Prostate gland (tissue), 2 donors: ENCODE results near the gene P2RY8.
"Not testable (repeated sequence)": the region's sequence is repeated elsewhere in the genome, so short reads cannot be mapped to it uniquely, and the experiment has no call there.

ENCODE experiments used
- POLR2A ChIP-seq: fragments of 450-650 bp; IDR thresholded peaks from one replicate; pipeline ENCODE4 v1.6.1; 2016; ENCODE audit warnings: antibody characterized with exemption, mild to moderate bottlenecking
- POLR2AphosphoS5 ChIP-seq: sonication (generic); formaldehyde crosslinking; IDR thresholded peaks from one replicate; pipeline ENCODE4 v1.6.1; 2017; ENCODE audit warnings: antibody characterized with exemption
- TF ChIP-seq, protein P1 (sequence below), 4 experiments: fragments of 200-600 bp in 2 of 4; fragments of 450-650 bp in 2 of 4; sonication (generic) in 2 of 4; IDR thresholded peaks; 1 replicate in 3 of 4; 2 replicates in 1 of 4; pipeline ENCODE4 v1.5.1; 2016 to 2019; ENCODE audit warnings: antibody characterized with exemption in 4 of 4, mild to moderate bottlenecking in 2 of 4, moderate library complexity in 2 of 4

DNA sequence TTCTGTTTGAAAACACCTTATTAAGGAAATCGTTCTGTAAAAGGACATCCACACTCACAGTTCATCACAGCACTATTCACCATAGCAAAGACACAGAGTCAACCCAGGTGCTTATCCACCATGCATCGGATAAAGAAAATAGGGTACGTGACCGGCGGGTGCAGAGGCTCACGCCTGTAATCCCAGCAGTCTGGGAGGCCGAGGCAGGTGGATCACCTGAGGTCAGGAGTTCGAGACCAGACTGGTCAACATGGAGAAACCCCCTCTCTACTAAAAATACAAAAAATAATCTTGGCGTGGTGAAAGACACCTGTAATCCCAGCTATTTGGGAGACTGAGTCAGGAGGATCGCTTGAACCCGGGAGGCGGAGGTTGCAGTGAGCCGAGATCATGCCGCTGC, 2.2 kb upstream of the P2RY8 start:
- TF ChIP-seq, protein P1, sequence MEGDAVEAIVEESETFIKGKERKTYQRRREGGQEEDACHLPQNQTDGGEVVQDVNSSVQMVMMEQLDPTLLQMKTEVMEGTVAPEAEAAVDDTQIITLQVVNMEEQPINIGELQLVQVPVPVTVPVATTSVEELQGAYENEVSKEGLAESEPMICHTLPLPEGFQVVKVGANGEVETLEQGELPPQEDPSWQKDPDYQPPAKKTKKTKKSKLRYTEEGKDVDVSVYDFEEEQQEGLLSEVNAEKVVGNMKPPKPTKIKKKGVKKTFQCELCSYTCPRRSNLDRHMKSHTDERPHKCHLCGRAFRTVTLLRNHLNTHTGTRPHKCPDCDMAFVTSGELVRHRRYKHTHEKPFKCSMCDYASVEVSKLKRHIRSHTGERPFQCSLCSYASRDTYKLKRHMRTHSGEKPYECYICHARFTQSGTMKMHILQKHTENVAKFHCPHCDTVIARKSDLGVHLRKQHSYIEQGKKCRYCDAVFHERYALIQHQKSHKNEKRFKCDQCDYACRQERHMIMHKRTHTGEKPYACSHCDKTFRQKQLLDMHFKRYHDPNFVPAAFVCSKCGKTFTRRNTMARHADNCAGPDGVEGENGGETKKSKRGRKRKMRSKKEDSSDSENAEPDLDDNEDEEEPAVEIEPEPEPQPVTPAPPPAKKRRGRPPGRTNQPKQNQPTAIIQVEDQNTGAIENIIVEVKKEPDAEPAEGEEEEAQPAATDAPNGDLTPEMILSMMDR (IDR thresholded peaks at IDR 0.05): not testable (repeated sequence)
- TF ChIP-seq POLR2AphosphoS5, POLR2A: not testable (repeated sequence)
